Kidney capillary endothelial cell (primary cell): ENCODE data around the gene DENND4A.
A peak's percentile ranks its signal among the peaks of the same experiment; 100 is the strongest.
"Not testable (repeated sequence)": the region's sequence is repeated elsewhere in the genome, so short reads cannot be mapped to it uniquely, and the experiment has no call there.

Source experiments
- DNase-seq: peaks from one replicate; pipeline ENCODE4 v3.0.0-alpha.2; 2018; ENCODE audit warnings: low spot score

The DENND4A gene

GRCh38 chr15:65631503-65631902 is 160.6 kb downstream of the DENND4A start:
- no peak for DNase-seq

- DNase-seq, result no peak
Measured at GRCh38 chr15:65630760-65631159, 161.3 kb downstream of the DENND4A start.

- no peak for DNase-seq
Measured at GRCh38 chr15:65629548-65629947, 162.5 kb downstream of the DENND4A start.

- DNase-seq, result no peak
Measured at GRCh38 chr15:65626856-65627255, 165.2 kb downstream of the DENND4A start.

- DNase-seq, result no peak
Measured at GRCh38 chr15:65623103-65623502, 169.0 kb downstream of the DENND4A start.

GRCh38 chr15:65621638-65622037 is 170.5 kb downstream of the DENND4A start, which contains the start of gene SLC24A1:
SLC24A1 (plus strand) TSS chr15:65621938; CDS start chr15:65624081, 2,143 bp downstream.
- DNase-seq, result no peak

GRCh38 chr15:65620833-65621232 is 171.3 kb downstream of the DENND4A start:
- no peak for DNase-seq

GRCh38 chr15:65619626-65620290 is 172.3 kb downstream of the DENND4A start:
- no peak for DNase-seq

GRCh38 chr15:65618560-65619109 is 173.5 kb downstream of the DENND4A start:
- no peak for DNase-seq

- DNase-seq, result not testable (repeated sequence)
Measured at GRCh38 chr15:65615887-65616286, 176.2 kb downstream of the DENND4A start.

- DNase-seq, result no peak
Measured at GRCh38 chr15:65612949-65613744, 178.9 kb downstream of the DENND4A start.

- DNase-seq, result no peak
Measured at GRCh38 chr15:65612616-65612946, 179.5 kb downstream of the DENND4A start.

GRCh38 chr15:65611888-65612615 is 180.0 kb downstream of the DENND4A start:
- no peak for DNase-seq

- peak; percentile 96 for DNase-seq
Measured at GRCh38 chr15:65610871-65611718, 181.0 kb downstream of the DENND4A start, which contains the start of gene INTS14. INTS14 (minus strand) TSS chr15:65611131; CDS start chr15:65607380, 3,751 bp downstream.
